Caki2 (cell line): ENCODE data around the gene LCA5. TPM values are rescaled to one million over a fixed set of nuclear protein-coding genes. Genes with fewer than 3 reads are reported as not detected.
A peak's percentile ranks its signal among the peaks of the same experiment; 100 is the strongest.
"Not testable (repeated sequence)": the region's sequence is repeated elsewhere in the genome, so short reads cannot be mapped to it uniquely, and the experiment has no call there.

Experiments used
- DNase-seq: peaks from one replicate; pipeline ENCODE4 v3.0.0-alpha.2; 2015; ENCODE audit warnings: low read depth
- in situ Hi-C: cut with HindIII; loops from 2 replicates; pipeline ENCODE4 v1.10.0; 2016; ENCODE audit warnings: low sequenced_read_pairs, low pct_unique_long_range_greater_than_20kb, mixed read lengths
- total RNA-seq: library from RNA; depleted of rRNA; stranded (reverse); fragments of >200 nt; shearing (Covaris generic); gene quantifications from 2 replicates; pipeline ENCODE4 v1.2.3, GENCODE V29; 2014; ENCODE audit warnings: low replicate concordance

Gene LCA5
- total RNA-seq, 1 experiment from 2014 or later, result 2.3 TPM

DNA sequence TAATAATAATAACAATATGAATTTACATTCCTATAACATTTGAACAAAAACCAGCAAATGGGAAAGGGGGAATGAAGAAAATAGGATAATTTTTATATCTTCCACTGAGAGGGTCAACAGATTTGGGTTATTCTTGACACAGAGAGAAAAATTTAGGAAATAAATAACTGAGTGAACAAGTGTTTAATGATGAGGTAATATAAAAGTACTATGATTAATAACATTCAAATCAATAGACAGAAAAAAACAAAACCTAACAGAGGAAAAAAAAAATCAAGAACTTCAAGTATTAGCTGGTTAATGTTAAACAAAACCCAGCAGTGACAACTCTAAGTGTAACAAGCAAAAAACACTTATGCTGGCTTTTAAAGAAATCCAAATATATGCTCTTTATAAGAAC is 66.5 kb downstream of the LCA5 start:
- in situ Hi-C loops, result no loop called here
- no peak for DNase-seq

DNA sequence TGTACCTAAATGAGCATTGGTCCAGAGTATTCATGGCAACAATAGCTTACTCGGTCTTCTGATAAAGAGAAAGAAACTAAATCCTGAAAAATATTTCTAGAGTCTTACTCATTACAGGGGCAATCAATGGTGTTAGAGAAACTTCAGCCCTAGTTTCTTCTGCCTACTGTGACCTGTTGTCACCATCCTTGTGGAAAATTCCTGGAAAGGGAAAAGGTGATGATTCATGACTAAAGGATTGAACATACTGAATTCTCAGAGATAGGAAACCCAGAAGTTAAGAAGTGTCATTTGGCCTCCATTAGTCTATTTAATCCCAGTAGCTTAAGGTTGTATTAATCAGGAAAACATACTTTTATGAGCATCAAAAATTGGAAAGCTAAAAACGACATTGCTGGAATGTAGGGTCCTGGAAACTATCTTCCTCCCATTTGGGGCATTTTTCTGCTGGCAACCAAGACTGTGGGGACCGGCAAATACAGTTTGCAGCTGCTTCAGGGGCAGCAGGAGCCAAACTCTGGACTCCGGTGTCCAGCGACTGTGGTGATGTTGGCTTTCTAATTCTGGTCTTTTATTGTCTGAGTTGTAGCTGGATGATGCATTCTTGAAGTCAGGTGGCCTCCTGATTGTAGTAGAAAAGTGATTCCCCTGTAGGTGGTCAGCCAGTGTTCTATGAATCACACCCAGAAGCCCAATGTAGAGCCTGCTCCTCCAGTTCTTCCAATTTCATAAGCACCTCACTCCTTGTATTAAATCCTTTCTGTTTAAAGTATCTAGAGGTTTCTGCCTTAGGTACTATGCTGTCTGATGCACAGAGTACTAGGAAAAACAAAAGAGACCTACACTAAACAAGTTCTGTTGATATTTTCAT is 67.6 kb downstream of the LCA5 start:
- no peak for DNase-seq

GRCh38 chr6:79468587-79468986 is 68.6 kb downstream of the LCA5 start:
- in situ Hi-C loops, result no loop called here

More for the DNA sequence above, 67.6 kb downstream of the LCA5 start:
- in situ Hi-C loops, result no loop called here

GRCh38 chr6:79468116-79468515 is 69.1 kb downstream of the LCA5 start:
- in situ Hi-C loops, result no loop called here
- DNase-seq, result no peak

More at GRCh38 chr6:79468587-79468986, 68.6 kb downstream of the LCA5 start:
- no peak for DNase-seq

GRCh38 chr6:79467716-79468115 is 69.5 kb downstream of the LCA5 start:
- DNase-seq, result no peak

GRCh38 chr6:79466207-79466834 is 70.9 kb downstream of the LCA5 start:
- no peak for DNase-seq
- in situ Hi-C loops, result no loop called here

More at GRCh38 chr6:79467716-79468115, 69.5 kb downstream of the LCA5 start:
- in situ Hi-C loops, result no loop called here

DNA sequence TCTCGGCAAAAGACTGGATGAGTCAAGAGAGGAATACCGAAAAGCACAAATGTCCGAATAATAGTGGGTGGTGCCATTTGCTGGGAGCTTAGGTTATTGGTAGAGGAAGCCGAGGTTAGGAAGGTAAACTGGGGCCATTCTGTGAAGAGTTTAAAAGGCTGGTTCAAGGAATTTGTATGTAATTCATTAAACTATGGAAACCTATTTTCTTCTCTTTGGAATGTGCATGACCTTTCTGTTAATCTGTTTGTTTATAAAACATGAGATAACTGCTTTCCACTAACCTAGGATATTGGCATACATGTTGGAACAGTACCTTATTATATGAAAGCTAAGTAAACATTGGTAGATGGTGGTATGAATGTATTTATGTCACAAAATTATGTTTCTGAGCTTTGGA is 71.8 kb downstream of the LCA5 start:
- in situ Hi-C loops, result no loop called here
- DNase-seq, result no peak

DNA sequence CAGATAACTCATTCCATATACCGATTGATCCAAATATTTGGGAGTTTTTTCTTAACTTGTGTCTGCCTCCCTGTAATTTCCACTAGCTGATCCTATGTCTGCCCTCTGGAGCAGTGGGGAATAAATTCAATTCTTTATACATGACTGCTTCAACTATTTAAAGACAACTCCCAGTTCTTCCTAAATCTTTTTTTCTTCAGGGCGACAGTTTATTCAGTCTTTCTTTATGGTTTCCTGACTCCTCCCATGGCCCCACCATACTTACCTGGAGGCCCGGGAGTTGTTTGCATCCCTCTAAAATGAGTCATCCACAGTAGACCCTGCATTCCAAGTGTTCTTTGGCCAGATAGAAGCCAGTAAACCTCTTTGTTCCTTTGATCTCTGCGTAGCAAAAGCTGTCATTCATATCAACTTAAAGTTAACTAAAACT is 73.6 kb downstream of the LCA5 start:
- DNase-seq, result peak; percentile 55
- in situ Hi-C loops, result no loop called here

DNA sequence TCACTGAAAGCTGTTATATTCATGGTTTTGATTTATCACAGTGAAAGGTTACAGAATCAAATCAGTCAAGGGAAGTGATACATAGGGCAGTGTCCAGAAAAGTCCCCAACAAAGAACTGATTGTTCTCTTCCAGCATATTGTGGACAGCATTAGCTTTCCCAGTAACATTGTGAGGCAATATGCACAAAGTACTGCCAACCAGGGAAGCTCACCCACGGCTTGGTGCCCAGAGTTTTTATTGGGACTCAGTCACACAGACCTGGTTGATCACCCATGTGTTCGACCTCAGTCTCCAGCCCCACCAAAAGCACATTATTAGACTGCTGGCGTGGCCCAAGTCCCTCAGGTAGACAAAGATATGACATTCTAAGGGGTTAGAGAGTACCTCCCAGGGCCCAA is 76.0 kb downstream of the LCA5 start:
- DNase-seq, result peak; percentile 20
- in situ Hi-C loops, result no loop called here

GRCh38 chr6:79455446-79455845 is 81.8 kb downstream of the LCA5 start:
- DNase-seq, result no peak
- in situ Hi-C loops, result no loop called here

DNA sequence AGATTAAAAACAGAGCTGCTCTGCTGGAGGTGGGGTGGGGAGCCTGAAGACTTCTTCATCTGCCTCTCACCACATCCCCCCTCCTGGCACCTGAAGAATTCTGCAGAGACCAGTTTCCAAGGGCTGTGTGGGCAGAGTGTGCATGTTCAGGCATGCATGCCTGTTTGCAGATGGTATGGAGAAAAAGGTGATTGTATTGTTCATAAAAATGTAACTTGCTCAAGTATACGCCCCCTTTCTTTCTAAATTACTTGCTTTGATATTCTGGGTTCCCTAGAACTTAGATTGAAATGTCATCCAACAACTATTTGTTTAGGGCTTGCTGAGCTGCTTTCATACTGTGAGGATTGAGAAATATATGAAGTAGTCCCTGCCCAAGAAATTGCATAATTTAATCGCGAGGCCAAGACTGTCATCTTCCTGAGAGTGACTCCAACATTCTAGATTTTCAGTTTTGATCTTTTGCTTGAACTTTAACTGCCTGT is 83.6 kb downstream of the LCA5 start:
- in situ Hi-C loops, result no loop called here

DNA sequence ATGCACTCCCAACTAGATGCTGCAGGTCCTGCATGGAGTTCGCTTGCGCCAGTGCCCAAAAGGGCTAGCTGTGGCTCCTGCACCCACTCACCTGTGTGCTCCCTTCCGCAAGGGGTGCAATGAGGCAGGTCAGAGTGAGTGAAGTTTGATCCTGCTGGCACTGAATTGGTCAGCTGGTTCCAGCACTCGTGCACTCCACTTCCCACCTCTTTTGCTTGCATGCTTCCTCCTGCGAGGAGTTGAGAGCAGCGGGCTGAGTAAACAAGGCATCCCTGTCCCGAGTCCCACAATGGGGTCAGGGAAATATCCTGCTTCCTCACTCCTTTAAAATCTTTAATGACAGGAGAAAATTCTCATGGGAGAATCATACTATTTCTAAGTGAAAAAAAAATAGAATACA is 86.2 kb downstream of the LCA5 start:
- DNase-seq, result no peak
- in situ Hi-C loops, result no loop called here

More for the DNA sequence above, 83.6 kb downstream of the LCA5 start:
- no peak for DNase-seq

- in situ Hi-C loops, result no loop called here
- no peak for DNase-seq
These were observed 91.2 kb downstream of the LCA5 start for GRCh38 chr6:79446006-79446405.

DNA sequence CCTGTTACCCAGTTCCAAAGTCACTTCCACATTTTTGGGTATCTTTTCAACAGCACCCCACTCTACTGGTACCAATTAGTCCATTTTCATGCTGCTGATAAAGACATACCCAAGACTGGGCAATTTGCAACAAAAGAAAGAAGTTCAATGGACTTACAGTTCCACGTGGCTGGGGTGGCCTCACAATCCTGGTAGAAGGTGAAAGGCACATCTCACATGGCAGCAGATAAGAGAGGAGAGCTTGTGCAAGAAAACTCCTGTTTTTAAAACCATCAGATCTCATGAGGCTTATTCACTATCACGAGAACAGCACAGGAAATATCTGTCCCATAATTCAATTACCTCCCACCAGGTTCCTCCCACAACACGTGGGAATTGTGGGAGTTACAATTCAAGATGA is 93.4 kb downstream of the LCA5 start:
- DNase-seq, in situ Hi-C loops: not testable (repeated sequence)

DNA sequence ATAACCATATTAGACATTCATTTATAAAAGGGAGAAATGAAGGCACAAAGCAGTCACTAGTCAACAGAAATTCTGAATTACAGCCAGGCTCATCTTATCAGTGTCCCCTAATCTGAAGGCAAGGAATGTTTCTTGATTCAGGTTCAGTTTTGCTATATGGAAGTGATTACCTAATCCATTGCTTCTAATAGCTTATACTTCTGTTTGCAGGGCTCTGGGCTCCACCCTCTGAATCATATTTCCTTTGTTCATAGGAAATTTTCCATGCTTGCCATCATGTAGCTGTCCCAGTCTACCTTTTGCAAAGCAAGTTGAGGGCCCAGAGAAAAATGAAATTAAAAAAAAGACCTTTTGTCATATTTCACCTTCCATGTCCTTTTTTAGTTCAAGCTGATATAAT is 96.0 kb downstream of the LCA5 start:
- DNase-seq, result no peak
- in situ Hi-C loops, result no loop called here

DNA sequence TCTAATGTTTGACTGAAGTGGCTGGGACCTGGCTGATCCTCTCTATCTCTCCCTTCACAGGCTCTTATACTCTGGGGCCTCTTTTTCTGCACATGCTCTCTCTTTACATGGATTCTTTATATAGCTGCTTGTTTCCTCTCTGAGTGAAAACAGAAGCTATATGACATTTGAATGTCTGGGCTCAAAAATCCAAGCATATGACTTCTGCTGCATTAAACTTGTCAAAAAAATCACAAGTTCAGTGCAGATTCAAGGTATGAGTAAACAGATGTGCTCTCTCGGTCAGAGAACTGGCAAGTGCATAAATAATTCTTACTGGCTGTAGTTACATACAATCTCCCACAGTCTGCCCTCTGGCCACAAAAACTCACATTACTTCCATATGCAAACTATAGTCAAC is 96.6 kb downstream of the LCA5 start:
- in situ Hi-C loops, result no loop called here
- no peak for DNase-seq

DNA sequence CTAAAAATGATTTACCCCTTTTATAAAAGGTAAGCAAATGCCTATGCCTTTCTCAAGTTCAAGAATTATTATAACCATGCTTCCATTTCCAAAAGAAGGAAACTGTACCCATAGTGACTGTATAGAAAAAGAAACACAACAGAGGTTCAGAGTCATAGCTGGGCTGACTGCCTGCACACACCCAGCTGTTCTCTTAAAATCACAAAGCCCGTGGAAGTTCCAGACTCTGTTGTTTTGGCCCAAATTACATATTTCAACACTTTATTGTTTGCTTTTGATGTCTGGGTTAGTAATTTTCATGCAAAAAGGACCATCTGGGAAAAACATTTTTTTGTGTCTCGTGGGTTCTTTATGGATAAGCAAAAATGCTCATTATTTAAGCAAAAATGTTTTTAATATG is 99.2 kb downstream of the LCA5 start:
- in situ Hi-C loops, result no loop called here
- no peak for DNase-seq

GRCh38 chr6:79436241-79436640 is 101.0 kb downstream of the LCA5 start:
- in situ Hi-C loops, result no loop called here
- DNase-seq, result no peak

DNA sequence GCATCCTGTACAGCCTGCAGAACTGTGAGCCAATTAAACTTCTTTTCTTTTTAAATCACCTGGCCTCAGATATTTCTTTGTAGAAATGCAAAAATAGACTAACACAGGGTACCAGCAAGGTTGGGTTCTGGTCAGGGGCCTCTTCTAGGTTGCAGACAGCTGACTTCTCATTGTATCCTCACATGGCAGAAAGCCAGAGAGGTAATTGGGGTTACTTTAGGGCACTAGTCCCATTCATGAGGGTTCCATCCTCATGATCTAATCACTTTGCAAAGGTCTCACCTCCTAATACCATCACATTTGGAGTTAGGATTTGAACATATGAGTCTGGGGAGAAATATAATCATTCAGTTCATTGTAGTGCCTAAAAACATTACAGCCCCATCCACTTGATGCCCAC is 101.5 kb downstream of the LCA5 start:
- DNase-seq, result no peak
- in situ Hi-C loops, result no loop called here
